Muscle of back (tissue), 11 donors: Measurements from ENCODE around the gene LY6G5C. TPM values are rescaled to one million over a fixed set of nuclear protein-coding genes. Genes with fewer than 3 reads are reported as not detected.

Source experiments
- DNase-seq, 3 donors: peaks; one replicate each; pipeline versions ENCODE4 v3.0.0 to v3.0.0-alpha.2; 2013
- polyA plus RNA-seq, 10 donors: library from polyadenylated mRNA; unstranded; fragments of 120-200 nt; gene quantifications; one replicate each; pipeline ENCODE4 v1.2.1, GENCODE V29; 2013; ENCODE audit not compliant: insufficient read length in 10 of 10

LY6G5C gene
- polyA plus RNA-seq, 10 donors, result 0.68 to 5.1 (median 2.4) TPM

DNA sequence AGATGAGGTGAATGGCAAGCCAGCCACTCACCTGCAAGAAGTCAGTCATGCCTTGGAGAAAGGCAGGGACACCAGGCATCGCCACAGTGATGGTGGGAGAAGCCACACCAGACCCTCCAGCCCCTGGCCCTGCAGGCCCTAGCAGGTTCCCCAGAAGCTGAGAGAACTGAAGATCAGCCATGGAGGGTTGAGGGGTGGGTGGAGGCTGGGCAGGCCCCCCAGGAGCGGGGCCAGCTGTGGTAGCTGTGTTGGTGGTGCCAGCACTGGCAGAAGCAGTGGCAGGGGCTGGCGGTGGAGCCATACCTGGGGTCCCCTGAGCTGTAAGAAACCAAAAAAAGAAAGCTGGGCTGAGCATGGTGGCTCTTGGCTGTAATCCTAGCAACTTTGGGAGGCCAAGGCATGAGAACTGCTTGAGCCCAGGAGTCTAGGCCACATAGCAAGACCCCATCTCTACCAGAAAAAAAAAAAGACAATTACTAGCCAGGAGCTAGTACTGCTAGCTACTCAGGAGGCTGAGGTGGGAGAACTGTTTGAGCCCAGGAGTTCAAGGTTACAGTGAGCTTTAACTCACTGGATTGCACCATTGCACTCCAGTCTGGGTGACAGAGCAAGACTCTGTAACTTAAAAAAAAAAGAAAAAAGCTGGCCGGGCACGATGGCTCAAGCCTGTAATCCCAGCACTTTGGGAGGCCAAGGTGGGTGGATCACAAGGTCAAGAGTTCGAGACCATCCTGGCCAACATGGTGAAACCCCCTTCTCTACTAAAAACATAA is 37.9 kb downstream of the LY6G5C start:
- DNase-seq, result no peak

GRCh38 chr6:31641370-31641769 is 39.5 kb downstream of the LY6G5C start:
- DNase-seq, result no peak

DNA sequence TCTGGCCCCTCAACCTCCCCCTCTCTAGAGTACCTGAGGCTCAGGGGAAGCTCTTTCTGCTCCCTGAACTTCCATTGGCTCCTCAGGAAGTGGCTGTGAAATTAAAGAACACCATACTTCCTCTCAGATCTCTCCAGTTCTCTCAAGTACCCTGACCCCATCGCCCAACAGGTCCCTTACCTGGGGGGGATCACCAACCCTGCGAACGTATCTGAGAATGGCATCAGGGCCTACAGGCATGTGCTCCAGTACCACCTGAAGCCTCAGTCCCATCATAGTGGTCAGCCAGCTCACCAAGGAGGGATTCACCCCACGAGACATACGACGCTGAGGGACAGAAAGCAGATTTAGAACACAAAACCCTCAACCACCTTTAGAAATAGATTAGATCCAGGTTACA is 40.3 kb downstream of the LY6G5C start:
- DNase-seq, result no peak

DNA sequence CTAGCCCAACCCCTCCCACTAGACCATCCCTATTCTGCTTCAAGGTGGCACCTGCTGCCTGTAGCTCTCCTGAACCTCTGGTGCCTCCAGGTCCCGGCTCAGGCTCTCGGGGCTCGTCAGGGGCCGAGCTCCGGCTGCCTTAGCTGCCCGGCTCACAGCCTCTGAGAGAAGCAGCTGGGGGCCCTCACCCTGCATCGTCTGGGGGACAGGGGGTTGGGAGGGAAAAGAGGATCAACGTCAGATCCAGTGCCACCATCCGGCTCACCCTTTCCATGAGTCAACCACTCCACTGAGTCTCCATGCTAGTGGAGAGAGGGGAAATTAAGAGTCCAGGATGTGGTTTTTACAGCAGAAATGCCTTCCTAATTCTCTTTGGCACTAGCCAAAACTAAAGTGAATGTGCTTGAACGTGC is 41.4 kb downstream of the LY6G5C start:
- DNase-seq, result no peak

- no peak for DNase-seq
Measured at GRCh38 chr6:31639043-31639442, 41.8 kb downstream of the LY6G5C start.

DNA sequence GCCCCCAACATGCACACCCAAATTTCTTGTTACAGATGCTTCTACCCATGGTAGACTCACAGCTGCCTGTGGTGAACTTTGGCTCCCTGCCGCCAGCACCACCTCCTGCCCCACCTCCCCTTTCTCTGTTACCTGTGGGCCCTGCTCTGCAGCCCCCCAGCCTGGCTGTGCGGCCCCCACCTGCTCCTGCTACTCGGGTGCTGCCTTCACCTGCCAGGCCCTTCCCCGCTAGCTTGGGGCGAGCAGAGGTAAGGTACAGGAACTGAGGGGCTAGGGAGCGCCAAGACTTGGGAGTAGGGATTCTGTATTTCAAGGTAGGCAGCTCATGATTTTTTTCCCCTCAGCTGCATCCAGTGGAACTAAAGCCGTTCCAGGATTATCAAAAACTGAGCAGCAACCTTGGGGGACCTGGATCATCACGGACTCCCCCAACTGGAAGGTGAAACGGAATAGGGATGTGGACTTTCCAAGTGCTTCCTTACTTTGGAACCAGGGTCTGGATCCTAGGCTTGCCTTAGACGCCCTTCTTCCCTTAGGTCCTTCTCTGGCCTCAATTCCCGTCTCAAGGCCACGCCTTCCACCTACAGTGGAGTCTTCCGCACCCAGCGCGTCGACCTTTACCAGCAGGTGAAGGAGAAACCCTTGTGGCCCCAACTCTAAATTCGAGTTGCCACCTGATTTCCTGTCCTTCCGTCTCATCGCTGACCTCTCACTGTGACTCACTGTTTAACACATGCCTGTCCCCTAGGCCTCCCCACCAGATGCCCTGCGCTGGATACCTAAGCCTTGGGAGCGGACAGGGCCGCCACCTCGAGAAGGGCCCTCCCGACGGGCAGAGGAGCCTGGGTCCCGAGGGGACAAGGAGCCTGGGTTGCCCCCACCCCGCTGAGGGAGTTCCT is 43.9 kb downstream of the LY6G5C start:
- no peak for DNase-seq

GRCh38 chr6:31634969-31635575 is 45.8 kb downstream of the LY6G5C start:
- DNase-seq, result no peak

- no peak for DNase-seq
Measured at GRCh38 chr6:31634131-31634530, 46.7 kb downstream of the LY6G5C start.

DNA sequence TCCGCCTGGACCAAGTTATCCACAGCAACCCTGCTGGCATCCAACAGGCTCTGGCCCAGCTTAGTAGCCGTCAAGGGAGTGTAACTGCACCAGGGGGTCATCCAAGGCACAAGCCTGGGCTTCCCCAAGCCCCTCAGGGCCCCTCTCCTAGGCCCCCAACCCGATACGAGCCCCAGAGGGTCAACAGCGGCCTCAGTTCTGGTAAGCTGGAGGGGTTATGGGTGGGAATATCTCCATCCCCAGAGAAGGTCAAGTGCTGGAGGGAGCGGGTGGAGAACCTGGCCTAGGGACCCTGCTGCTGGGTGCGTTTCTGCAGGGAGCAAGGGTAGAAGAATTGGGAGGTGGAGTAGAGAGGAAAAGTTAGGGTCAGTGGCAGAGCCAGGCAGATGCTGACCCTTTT is 47.4 kb downstream of the LY6G5C start:
- no peak for DNase-seq

GRCh38 chr6:31632279-31632946 is 48.5 kb downstream of the LY6G5C start:
- peak in 1 of 3 donors; percentile 20 for DNase-seq

DNA sequence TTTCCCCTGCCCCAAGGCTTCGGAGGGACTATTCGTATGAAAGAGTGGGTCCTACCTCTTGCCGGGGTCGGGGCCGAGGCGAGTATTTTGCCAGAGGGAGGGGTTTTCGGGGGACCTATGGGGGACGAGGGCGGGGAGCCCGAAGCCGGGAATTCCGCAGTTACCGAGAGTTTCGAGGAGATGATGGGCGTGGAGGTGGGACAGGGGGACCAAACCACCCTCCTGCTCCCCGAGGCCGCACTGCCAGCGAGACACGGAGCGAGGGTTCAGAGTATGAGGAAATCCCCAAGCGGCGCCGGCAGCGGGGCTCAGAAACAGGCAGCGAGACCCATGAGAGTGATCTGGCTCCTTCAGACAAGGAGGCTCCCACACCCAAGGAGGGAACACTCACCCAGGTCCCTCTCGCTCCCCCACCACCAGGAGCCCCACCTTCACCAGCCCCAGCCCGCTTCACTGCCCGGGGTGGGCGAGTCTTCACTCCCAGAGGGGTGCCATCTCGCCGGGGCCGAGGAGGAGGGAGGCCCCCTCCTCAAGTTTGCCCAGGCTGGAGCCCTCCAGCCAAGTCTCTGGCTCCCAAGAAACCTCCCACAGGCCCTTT is 49.1 kb downstream of the LY6G5C start:
- no peak for DNase-seq

- DNase-seq, result no peak
Measured at GRCh38 chr6:31631209-31631608, 49.7 kb downstream of the LY6G5C start.

- DNase-seq, result no peak
Measured at GRCh38 chr6:31630177-31630934, 50.5 kb downstream of the LY6G5C start.

DNA sequence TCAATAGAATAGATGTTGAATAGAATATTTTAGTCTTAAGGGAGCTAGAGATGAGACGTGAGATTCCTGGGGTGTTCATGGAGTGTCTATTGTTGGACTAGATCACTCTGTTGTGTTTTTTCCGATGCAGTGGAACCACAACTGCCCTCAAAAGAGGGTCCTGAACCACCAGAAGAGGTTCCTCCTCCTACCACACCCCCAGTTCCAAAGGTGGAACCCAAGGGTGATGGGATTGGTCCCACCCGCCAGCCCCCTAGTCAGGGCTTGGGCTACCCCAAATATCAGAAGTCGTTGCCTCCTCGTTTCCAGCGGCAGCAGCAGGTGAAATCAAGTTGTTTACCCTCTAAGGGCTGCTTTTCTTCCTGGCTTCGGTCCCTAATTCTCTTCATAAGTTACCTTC is 51.9 kb downstream of the LY6G5C start:
- no peak for DNase-seq

- DNase-seq, result no peak
Measured at GRCh38 chr6:31627690-31628287, 53.1 kb downstream of the LY6G5C start.

DNA sequence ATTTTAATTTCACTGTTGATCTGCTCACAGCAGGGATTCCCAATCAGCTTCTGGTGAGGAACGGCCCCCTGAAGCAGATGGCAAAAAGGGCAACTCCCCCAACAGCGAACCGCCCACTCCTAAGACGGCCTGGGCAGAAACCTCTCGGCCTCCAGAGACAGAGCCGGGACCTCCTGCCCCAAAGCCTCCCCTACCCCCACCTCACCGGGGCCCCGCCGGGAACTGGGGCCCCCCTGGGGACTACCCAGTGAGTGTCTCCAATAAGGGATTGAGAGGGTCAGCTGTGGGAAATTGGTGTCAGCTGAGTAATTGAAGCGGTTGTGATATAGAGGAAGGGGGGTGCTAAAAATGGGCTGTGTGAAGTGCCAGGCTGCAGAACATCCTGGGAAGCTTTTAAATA is 53.9 kb downstream of the LY6G5C start:
- no peak for DNase-seq
